ENCODE results near the gene COQ7.

Gene COQ7

DNA sequence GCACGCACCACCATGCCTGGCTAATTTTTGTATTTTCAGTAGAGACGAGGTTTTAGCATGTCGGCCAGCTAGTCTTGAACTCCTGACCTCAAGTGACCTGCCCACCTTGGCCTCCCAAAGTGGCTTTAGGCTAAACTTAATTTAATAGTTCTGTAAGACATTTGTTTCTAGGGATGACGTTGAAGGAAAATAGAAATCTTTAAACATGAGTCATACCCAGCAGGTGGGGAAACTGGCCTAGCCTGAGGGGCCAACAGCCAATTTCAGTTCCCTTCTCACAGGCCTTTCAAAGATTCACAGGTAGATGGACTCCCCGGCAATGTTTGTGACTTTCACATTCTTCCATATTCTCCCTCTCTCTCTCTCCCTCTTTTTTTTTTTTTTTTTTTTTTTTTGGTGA, 28.2 kb downstream of the COQ7 start:
- Histone ChIP-seq H3K27ac (no peak overlapping the region), H3K4me3 (IDR thresholded peaks at IDR 0.05; ENCODE audit: insufficient read depth, low read depth, low read length) (no peak overlapping the region), H3K9ac (no peak overlapping the region), H3K4me1 (ENCODE audit: low read depth, poor library complexity, severe bottlenecking) (peaks cover 6% of the 10 kb centered on the region), H3K4me2 (no peak overlapping the region), H4K20me1 (ENCODE audit: insufficient read depth) (no peaks in the 10 kb centered on the region), H3K27me3 (ENCODE audit: insufficient read depth, low read depth) (no peaks in the 10 kb centered on the region), H3K36me3 (ENCODE audit: insufficient read depth) (no peaks in the 10 kb centered on the region), H2AFZ (ENCODE audit: low read depth) (no peak overlapping the region; the same call in 1 of the 2 replicates), H3K79me2 (ENCODE audit: insufficient read depth, low read depth) (no peaks in the 10 kb centered on the region)
- TF ChIP-seq, protein P1, sequence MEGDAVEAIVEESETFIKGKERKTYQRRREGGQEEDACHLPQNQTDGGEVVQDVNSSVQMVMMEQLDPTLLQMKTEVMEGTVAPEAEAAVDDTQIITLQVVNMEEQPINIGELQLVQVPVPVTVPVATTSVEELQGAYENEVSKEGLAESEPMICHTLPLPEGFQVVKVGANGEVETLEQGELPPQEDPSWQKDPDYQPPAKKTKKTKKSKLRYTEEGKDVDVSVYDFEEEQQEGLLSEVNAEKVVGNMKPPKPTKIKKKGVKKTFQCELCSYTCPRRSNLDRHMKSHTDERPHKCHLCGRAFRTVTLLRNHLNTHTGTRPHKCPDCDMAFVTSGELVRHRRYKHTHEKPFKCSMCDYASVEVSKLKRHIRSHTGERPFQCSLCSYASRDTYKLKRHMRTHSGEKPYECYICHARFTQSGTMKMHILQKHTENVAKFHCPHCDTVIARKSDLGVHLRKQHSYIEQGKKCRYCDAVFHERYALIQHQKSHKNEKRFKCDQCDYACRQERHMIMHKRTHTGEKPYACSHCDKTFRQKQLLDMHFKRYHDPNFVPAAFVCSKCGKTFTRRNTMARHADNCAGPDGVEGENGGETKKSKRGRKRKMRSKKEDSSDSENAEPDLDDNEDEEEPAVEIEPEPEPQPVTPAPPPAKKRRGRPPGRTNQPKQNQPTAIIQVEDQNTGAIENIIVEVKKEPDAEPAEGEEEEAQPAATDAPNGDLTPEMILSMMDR (conservative IDR thresholded peaks at IDR 0.05; ENCODE audit: low read depth, low read length) = no peak

DNA sequence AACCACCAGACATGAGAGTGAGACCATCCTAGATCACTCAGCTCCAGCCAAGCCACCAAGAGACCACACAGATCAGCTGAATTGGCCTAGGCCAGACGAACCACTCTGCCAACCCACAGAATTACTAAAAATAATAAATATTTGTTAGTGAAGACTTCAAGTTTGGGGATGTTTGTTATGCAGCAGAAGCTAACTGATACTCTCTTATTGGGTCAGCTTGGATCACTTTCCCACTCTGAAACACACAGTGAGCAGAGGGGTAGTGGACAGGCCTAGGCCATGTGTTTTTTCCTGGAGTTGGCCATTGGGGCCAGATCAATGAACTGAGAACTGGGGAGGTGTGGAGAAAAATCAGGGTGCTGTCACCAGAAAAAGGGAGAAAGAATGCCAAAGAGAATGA, 30.8 kb downstream of the COQ7 start:
- Histone ChIP-seq H3K27ac (no peak overlapping the region), H3K4me3 (IDR thresholded peaks at IDR 0.05; ENCODE audit: insufficient read depth, low read depth, low read length) (no peak overlapping the region), H3K4me2 (no peak overlapping the region), H3K27me3 (ENCODE audit: insufficient read depth, low read depth) (no peaks in the 10 kb centered on the region), H3K9ac (no peak overlapping the region), H3K36me3 (ENCODE audit: insufficient read depth) (no peaks in the 10 kb centered on the region), H2AFZ (ENCODE audit: low read depth) (no peak overlapping the region), H3K79me2 (ENCODE audit: insufficient read depth, low read depth) (no peaks in the 10 kb centered on the region), H4K20me1 (ENCODE audit: insufficient read depth) (no peaks in the 10 kb centered on the region), H3K4me1 (ENCODE audit: low read depth, poor library complexity, severe bottlenecking) (peaks cover 6% of the 10 kb centered on the region)
- TF ChIP-seq, protein P1 (conservative IDR thresholded peaks at IDR 0.05; ENCODE audit: low read depth, low read length) = no peak

DNA sequence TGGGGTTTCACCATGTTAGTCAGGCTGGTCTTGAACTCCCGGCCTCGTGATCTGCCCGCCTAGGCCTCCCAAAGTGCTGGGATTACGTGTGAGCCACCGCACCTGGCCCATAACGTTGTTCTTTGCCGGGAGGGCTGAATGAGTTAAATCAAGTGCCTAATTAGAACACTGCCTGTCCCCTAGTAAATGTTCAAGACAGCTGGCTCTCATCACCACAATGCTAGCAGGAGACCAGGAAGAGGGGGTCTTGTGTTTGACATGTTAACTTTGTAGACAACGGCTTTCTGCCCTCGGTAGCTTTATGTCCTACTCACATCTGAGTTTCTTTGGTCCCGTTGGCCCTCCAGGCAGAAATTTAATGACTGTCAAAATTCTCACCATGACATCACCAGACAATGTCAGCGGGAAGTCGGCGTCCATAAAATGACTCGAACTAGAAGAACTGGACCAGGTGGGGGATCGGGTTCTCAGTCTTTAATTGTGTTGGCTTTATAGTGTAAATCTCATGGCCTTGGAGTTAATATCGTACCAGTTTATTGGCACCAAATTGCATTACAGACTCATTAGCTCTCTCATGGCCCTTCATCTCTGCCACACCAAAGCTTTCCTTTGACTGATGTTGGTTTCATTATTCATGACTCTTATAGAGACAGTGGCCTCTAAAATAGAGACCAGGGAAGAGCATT, 34.9 kb downstream of the COQ7 start:
- Histone ChIP-seq H3K4me3 (IDR thresholded peaks at IDR 0.05; ENCODE audit: insufficient read depth, low read depth, low read length) (no peak overlapping the region), H3K27me3 (ENCODE audit: insufficient read depth, low read depth) (no peaks in the 10 kb centered on the region), H3K4me1 (ENCODE audit: low read depth, poor library complexity, severe bottlenecking) (no peaks in the 10 kb centered on the region), H3K9ac (no peak overlapping the region), H2AFZ (ENCODE audit: low read depth) (no peak overlapping the region), H3K27ac (no peak overlapping the region), H3K79me2 (ENCODE audit: insufficient read depth, low read depth) (no peaks in the 10 kb centered on the region), H4K20me1 (ENCODE audit: insufficient read depth) (no peaks in the 10 kb centered on the region), H3K4me2 (no peak overlapping the region), H3K36me3 (ENCODE audit: insufficient read depth) (no peaks in the 10 kb centered on the region)
- TF ChIP-seq, protein P1 (conservative IDR thresholded peaks at IDR 0.05; ENCODE audit: low read depth, low read length) = no peak

DNA sequence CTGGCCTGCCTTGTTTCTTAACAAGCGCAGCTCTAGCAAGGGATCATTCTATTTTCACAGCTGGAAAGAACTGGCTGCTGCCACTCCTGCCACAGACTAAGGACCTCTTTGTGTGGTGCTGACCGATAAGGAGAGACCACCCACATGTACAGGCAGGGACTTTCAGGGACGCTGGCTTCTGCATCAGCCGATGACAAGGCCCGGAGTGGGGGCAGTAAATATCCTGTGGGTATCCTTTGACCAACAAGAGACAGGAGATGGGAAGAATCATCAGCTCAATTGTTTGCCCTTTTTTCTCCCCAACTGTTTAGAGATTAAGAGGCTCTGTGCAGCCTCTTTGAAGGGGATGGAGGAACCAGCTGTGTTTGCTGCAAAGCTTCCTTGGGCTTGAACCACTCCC, 37.2 kb downstream of the COQ7 start:
- TF ChIP-seq, protein P1 (conservative IDR thresholded peaks at IDR 0.05; ENCODE audit: low read depth, low read length) = no peak
- Histone ChIP-seq H3K4me1 (ENCODE audit: low read depth, poor library complexity, severe bottlenecking) (no peaks in the 10 kb centered on the region), H3K79me2 (ENCODE audit: insufficient read depth, low read depth) (no peaks in the 10 kb centered on the region), H3K4me2 (no peak overlapping the region), H4K20me1 (ENCODE audit: insufficient read depth) (no peaks in the 10 kb centered on the region), H2AFZ (ENCODE audit: low read depth) (no peak overlapping the region), H3K27ac (no peak overlapping the region), H3K36me3 (ENCODE audit: insufficient read depth) (no peaks in the 10 kb centered on the region), H3K27me3 (ENCODE audit: insufficient read depth, low read depth) (no peaks in the 10 kb centered on the region), H3K4me3 (IDR thresholded peaks at IDR 0.05; ENCODE audit: insufficient read depth, low read depth, low read length) (no peak overlapping the region), H3K9ac (no peak overlapping the region)

Data from KMS-11 (cell line).